Panc1 (cell line): ENCODE measurements around the gene OLFML2B. TPM values are rescaled to one million over a fixed set of nuclear protein-coding genes. Genes with fewer than 3 reads are reported as not detected.

Experiments
- ATAC-seq: fragments of 200-7000 bp; cut with Tn5 transposase; 2 replicates; pipeline ENCODE4 v1.9.1; 2020; ENCODE audit warnings: mild to moderate bottlenecking, moderate library complexity
- BruUV-seq: library from RNA; stranded (reverse); fragments of 400-500 nt; replicated peaks from 2 replicates; lab custom pipeline; 2021; lab: Mats Ljungman, UMichigan
- CTCF ChIA-PET: fragments of 300-600 bp; sonication (Branson Sonifier 250); formaldehyde crosslinking; loops from one replicate; lab custom pipeline; 2022; ENCODE audit warnings: antibody characterized with exemption; lab: Charles Lee
- POLR2A ChIA-PET: fragments of 300-600 bp; sonication (Branson Sonifier 250); formaldehyde crosslinking; loops from one replicate; lab custom pipeline; 2022; ENCODE audit warnings: antibody characterized with exemption; lab: Charles Lee
- DNase-seq: peaks from one replicate; pipeline ENCODE4 v3.0.0-alpha.2; 2010; ENCODE audit warnings: low read depth, low spot score
- H3K27ac ChIP-seq: 2 replicates; pipeline ENCODE4 v1.5.1; 2011; ENCODE audit warnings: mild to moderate bottlenecking, low read length, inconsistent platforms
- H3K27me3 ChIP-seq: fragments of 200-500 bp; sonication (Bioruptor generic); 2 replicates; pipeline ENCODE4 v1.6.0; 2014; ENCODE audit warnings: low read length, inconsistent platforms; ENCODE audit not compliant: control insufficient read depth, insufficient read depth
- H3K36me3 ChIP-seq: fragments of 200-500 bp; sonication (Bioruptor generic); 2 replicates; pipeline ENCODE4 v1.5.1; 2014; ENCODE audit warnings: inconsistent platforms, mild to moderate bottlenecking, low read length, moderate library complexity; ENCODE audit not compliant: control insufficient read depth, insufficient read depth
- H3K4me1 ChIP-seq: 2 replicates; pipeline ENCODE4 v1.5.1; 2011; ENCODE audit warnings: inconsistent platforms, mild to moderate bottlenecking, low read length, moderate library complexity; ENCODE audit not compliant: control insufficient read depth, insufficient read depth
- H3K4me3 ChIP-seq, 2 experiments: 2 replicates each; pipeline ENCODE4 v1.5.1; 2011 to 2012; ENCODE audit warnings: low read depth in 2 of 2, low read length in 2 of 2, mild to moderate bottlenecking in 2 of 2, inconsistent platforms in 1 of 2, moderate library complexity in 1 of 2
- H3K9me3 ChIP-seq: fragments of 200-500 bp; sonication (Bioruptor generic); 2 replicates; pipeline ENCODE4 v1.5.1; 2014; ENCODE audit warnings: low read depth, mild to moderate bottlenecking, inconsistent platforms, low read length, moderate library complexity; ENCODE audit not compliant: control insufficient read depth, insufficient read depth
- POLR2AphosphoS5 ChIP-seq: IDR thresholded peaks from 2 replicates; pipeline ENCODE4 v1.6.1; 2012; ENCODE audit warnings: mild to moderate bottlenecking, low read depth, low read length, moderate library complexity
- REST ChIP-seq, 2 experiments: IDR thresholded peaks; 2 replicates each; pipeline ENCODE4 v1.6.1; 2011 to 2012; ENCODE audit warnings: low read depth in 2 of 2, control low read depth in 1 of 2, low read length in 1 of 2, mild to moderate bottlenecking in 1 of 2, moderate library complexity in 1 of 2; ENCODE audit not compliant: insufficient read depth in 1 of 2
- SIN3A ChIP-seq: IDR thresholded peaks from 2 replicates; pipeline ENCODE4 v1.6.1; 2012; ENCODE audit warnings: low read depth, mild to moderate bottlenecking, low read length, moderate library complexity, borderline replicate concordance; ENCODE audit not compliant: insufficient read depth
- TCF7L2 ChIP-seq: IDR thresholded peaks from 2 replicates; pipeline ENCODE4 v1.6.1; 2011; ENCODE audit warnings: mild to moderate bottlenecking, low read depth, low read length, inconsistent platforms
- in situ Hi-C: cut with HindIII; loops from 2 replicates; pipeline ENCODE4 v1.10.0; 2016; ENCODE audit warnings: low sequenced_read_pairs, low pct_unique_long_range_greater_than_20kb
- intact Hi-C: fragments of 100-400 bp; cut with micrococcal nuclease; formaldehyde crosslinking; loops from one replicate; pipeline ENCODE4 v1.10.0; 2022; ENCODE audit not compliant: unreplicated experiment
- total RNA-seq: library from RNA; stranded (reverse); gene quantifications from one replicate; pipeline ENCODE4 v1.2.1, GENCODE V29; 2021; ENCODE audit not compliant: unreplicated experiment
- TF ChIP-seq, protein P1 (sequence below): fragments of 450-650 bp; IDR thresholded peaks from 2 replicates; pipeline ENCODE4 v1.5.1; 2017; ENCODE audit warnings: mild to moderate bottlenecking

Gene OLFML2B
- total RNA-seq, 1 experiment from 2014 or later: 1.5 TPM

- intact Hi-C loops (no loop called here), in situ Hi-C loops (no loop called here)
- no peaks in the 10 kb centered on the region for H3K4me1 ChIP-seq
- H3K9me3 ChIP-seq: no peaks in the 10 kb centered on the region
- no peak overlapping the region for H3K27ac ChIP-seq
- H3K36me3 ChIP-seq: no peaks in the 10 kb centered on the region
- BruUV-seq: no TSS peak
- no peak for ATAC-seq
- ChIA-PET CTCF (no interaction called here), POLR2A (no interaction called here)
- TF ChIP-seq POLR2AphosphoS5 (no peak), TCF7L2 (no peak), REST (IDR thresholded peaks at IDR 0.05; ENCODE audit: insufficient read depth in 1 of 2, low read depth in 2 of 2, low read length in 1 of 2) (no peak), SIN3A (no peak)
- TF ChIP-seq, protein P1, sequence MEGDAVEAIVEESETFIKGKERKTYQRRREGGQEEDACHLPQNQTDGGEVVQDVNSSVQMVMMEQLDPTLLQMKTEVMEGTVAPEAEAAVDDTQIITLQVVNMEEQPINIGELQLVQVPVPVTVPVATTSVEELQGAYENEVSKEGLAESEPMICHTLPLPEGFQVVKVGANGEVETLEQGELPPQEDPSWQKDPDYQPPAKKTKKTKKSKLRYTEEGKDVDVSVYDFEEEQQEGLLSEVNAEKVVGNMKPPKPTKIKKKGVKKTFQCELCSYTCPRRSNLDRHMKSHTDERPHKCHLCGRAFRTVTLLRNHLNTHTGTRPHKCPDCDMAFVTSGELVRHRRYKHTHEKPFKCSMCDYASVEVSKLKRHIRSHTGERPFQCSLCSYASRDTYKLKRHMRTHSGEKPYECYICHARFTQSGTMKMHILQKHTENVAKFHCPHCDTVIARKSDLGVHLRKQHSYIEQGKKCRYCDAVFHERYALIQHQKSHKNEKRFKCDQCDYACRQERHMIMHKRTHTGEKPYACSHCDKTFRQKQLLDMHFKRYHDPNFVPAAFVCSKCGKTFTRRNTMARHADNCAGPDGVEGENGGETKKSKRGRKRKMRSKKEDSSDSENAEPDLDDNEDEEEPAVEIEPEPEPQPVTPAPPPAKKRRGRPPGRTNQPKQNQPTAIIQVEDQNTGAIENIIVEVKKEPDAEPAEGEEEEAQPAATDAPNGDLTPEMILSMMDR: no peak
- no peak for DNase-seq
- H3K27me3 ChIP-seq: no peaks in the 10 kb centered on the region; the same call in 1 of the 2 replicates
- no peak overlapping the region for H3K4me3 ChIP-seq
Observed at GRCh38 chr1:162016631-162017030, 7.0 kb downstream of the OLFML2B start.

GRCh38 chr1:162015196-162015595, 8.5 kb downstream of the OLFML2B start:
- DNase-seq (no peak), ATAC-seq (no peak)
- POLR2A ChIA-PET: interaction anchor here (0.6 kb wide), 1 partner anchor 224 kb away, joined by 3 read pairs; no protein-coding TSS in a partner anchor
- Histone ChIP-seq H3K4me1 (no peaks in the 10 kb centered on the region), H3K27me3 (no peaks in the 10 kb centered on the region; the same call in 1 of the 2 replicates), H3K4me3 (no peak overlapping the region), H3K9me3 (no peaks in the 10 kb centered on the region), H3K36me3 (no peaks in the 10 kb centered on the region), H3K27ac (no peak overlapping the region)
- BruUV-seq: no TSS peak
- TF ChIP-seq TCF7L2 (no peak), SIN3A (no peak), POLR2AphosphoS5 (no peak), REST (IDR thresholded peaks at IDR 0.05; ENCODE audit: insufficient read depth in 1 of 2, low read depth in 2 of 2, low read length in 1 of 2) (no peak)
- TF ChIP-seq, protein P1: no peak
- in situ Hi-C loops (no loop called here), intact Hi-C loops (no loop called here)
- CTCF ChIA-PET: no interaction called here
